Measurements from ENCODE around the gene GPC6.

The GPC6 gene

DNA sequence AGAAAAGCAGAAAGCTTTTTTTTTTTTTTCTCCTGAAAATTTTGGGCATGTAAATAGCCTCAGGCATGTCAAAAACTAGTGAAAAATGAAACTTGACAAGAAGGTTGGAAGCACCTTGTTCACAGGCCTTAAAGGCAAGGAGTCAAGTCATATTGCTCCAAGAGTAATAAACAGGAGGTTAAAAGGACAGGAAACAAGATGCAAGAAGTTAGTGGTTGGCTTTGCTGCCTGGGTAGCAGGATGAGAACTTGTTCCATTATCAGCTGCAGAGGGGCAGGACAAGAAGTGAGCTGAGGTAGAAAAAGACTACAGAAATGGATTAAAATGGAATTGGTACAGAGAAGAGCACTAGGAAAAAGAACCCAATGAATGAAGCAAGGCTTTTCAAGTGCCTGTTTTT lies 1010.3 kb downstream of the GPC6 start:
- H2AFZ ChIP-seq (ENCODE audit: low read length) = no peak overlapping the region
- no peaks in the 10 kb centered on the region for H3F3A ChIP-seq (ENCODE audit: insufficient read depth, low read length)
- no peaks in the 10 kb centered on the region for H3K9me3 ChIP-seq (replicated peaks; ENCODE audit: insufficient read depth, low read length)
- H3K9ac ChIP-seq (ENCODE audit: low read length) = no peak overlapping the region
- no peak overlapping the region for H3K4me2 ChIP-seq (ENCODE audit: low read depth, low read length)
- H3K4me3 ChIP-seq (ENCODE audit: low read length) = no peak overlapping the region
- H3K27ac ChIP-seq (ENCODE audit: low read length) = no peak overlapping the region
- H3K79me2 ChIP-seq (ENCODE audit: low read length) = no peaks in the 10 kb centered on the region
- no peaks in the 10 kb centered on the region for H3K9me2 ChIP-seq (replicated peaks; ENCODE audit: insufficient read depth, low read length)
- TF ChIP-seq EZH2 (optimal IDR thresholded peaks at IDR 0.05; ENCODE audit: low read depth, low read length) = no peak
- TF ChIP-seq, protein P1, sequence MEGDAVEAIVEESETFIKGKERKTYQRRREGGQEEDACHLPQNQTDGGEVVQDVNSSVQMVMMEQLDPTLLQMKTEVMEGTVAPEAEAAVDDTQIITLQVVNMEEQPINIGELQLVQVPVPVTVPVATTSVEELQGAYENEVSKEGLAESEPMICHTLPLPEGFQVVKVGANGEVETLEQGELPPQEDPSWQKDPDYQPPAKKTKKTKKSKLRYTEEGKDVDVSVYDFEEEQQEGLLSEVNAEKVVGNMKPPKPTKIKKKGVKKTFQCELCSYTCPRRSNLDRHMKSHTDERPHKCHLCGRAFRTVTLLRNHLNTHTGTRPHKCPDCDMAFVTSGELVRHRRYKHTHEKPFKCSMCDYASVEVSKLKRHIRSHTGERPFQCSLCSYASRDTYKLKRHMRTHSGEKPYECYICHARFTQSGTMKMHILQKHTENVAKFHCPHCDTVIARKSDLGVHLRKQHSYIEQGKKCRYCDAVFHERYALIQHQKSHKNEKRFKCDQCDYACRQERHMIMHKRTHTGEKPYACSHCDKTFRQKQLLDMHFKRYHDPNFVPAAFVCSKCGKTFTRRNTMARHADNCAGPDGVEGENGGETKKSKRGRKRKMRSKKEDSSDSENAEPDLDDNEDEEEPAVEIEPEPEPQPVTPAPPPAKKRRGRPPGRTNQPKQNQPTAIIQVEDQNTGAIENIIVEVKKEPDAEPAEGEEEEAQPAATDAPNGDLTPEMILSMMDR (IDR thresholded peaks at IDR 0.05; ENCODE audit: low read length) = no peak
- TF ChIP-seq EZH2phosphoT487 (IDR thresholded peaks at IDR 0.05; ENCODE audit: low read length) = no peak
- H4K20me1 ChIP-seq (ENCODE audit: insufficient read depth, low read length) = no peaks in the 10 kb centered on the region
- no peaks in the 10 kb centered on the region for H3K36me3 ChIP-seq (replicated peaks; ENCODE audit: insufficient read depth, low read length)
- no peak for DNase-seq
- H3K4me1 ChIP-seq (ENCODE audit: low read length) = no peaks in the 10 kb centered on the region
- H3K27me3 ChIP-seq (replicated peaks; ENCODE audit: insufficient read depth, low read length) = no peaks in the 10 kb centered on the region

DNA sequence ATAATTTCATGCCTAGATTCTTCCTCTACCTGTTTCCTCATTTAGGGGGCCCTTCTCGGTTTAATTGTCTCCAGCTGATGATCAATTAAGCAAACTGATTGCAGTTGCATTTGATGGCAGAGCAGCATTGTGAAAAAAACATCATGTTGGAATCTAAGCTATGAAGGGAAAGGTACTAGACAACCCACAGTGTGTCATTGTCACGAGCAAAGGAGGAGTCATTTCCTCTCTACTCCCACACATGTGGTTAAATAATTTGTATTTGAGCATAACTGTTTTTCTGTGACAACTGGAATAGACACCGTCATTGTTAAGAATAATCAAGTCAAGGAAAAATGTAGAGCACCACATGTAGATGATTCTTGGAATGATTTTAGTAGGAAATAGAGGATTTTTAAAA lies 1012.5 kb downstream of the GPC6 start:
- Histone ChIP-seq H3K79me2 (ENCODE audit: low read length) (no peaks in the 10 kb centered on the region), H3F3A (ENCODE audit: insufficient read depth, low read length) (no peaks in the 10 kb centered on the region), H3K9me3 (replicated peaks; ENCODE audit: insufficient read depth, low read length) (no peaks in the 10 kb centered on the region), H2AFZ (ENCODE audit: low read length) (no peak overlapping the region), H3K4me1 (ENCODE audit: low read length) (no peaks in the 10 kb centered on the region), H3K27ac (ENCODE audit: low read length) (no peak overlapping the region), H4K20me1 (ENCODE audit: insufficient read depth, low read length) (no peaks in the 10 kb centered on the region), H3K9ac (ENCODE audit: low read length) (no peak overlapping the region), H3K27me3 (replicated peaks; ENCODE audit: insufficient read depth, low read length) (no peaks in the 10 kb centered on the region), H3K9me2 (replicated peaks; ENCODE audit: insufficient read depth, low read length) (no peaks in the 10 kb centered on the region), H3K4me3 (ENCODE audit: low read length) (no peak overlapping the region), H3K36me3 (replicated peaks; ENCODE audit: insufficient read depth, low read length) (no peaks in the 10 kb centered on the region), H3K4me2 (ENCODE audit: low read depth, low read length) (no peak overlapping the region)
- DNase-seq = no peak
- no peak for TF ChIP-seq EZH2phosphoT487 (IDR thresholded peaks at IDR 0.05; ENCODE audit: low read length)
- TF ChIP-seq, protein P1 (IDR thresholded peaks at IDR 0.05; ENCODE audit: low read length) = no peak
- no peak for TF ChIP-seq EZH2 (optimal IDR thresholded peaks at IDR 0.05; ENCODE audit: low read depth, low read length)

- H2AFZ ChIP-seq (ENCODE audit: low read length) = no peak overlapping the region
- TF ChIP-seq EZH2 (optimal IDR thresholded peaks at IDR 0.05; ENCODE audit: low read depth, low read length) (no peak), EZH2phosphoT487 (IDR thresholded peaks at IDR 0.05; ENCODE audit: low read length) (no peak)
- TF ChIP-seq, protein P1 (IDR thresholded peaks at IDR 0.05; ENCODE audit: low read length) = no peak
- H3K9me3 ChIP-seq (replicated peaks; ENCODE audit: insufficient read depth, low read length) = no peaks in the 10 kb centered on the region
- H3K4me3 ChIP-seq (ENCODE audit: low read length) = no peak overlapping the region
- H3K27me3 ChIP-seq (replicated peaks; ENCODE audit: insufficient read depth, low read length) = no peaks in the 10 kb centered on the region
- no peaks in the 10 kb centered on the region for H3K4me1 ChIP-seq (ENCODE audit: low read length)
- no peaks in the 10 kb centered on the region for H3K9me2 ChIP-seq (replicated peaks; ENCODE audit: insufficient read depth, low read length)
- H4K20me1 ChIP-seq (ENCODE audit: insufficient read depth, low read length) = no peaks in the 10 kb centered on the region
- no peaks in the 10 kb centered on the region for H3K36me3 ChIP-seq (replicated peaks; ENCODE audit: insufficient read depth, low read length)
- H3K9ac ChIP-seq (ENCODE audit: low read length) = no peak overlapping the region
- DNase-seq = no peak
- no peaks in the 10 kb centered on the region for H3K79me2 ChIP-seq (ENCODE audit: low read length)
- no peak overlapping the region for H3K4me2 ChIP-seq (ENCODE audit: low read depth, low read length)
- no peak overlapping the region for H3K27ac ChIP-seq (ENCODE audit: low read length)
- H3F3A ChIP-seq (ENCODE audit: insufficient read depth, low read length) = no peaks in the 10 kb centered on the region
Measured at GRCh38 chr13:94242554-94242953, 1015.9 kb downstream of the GPC6 start.
